ENCODE results near the gene ADD1.

ADD1 gene

DNA sequence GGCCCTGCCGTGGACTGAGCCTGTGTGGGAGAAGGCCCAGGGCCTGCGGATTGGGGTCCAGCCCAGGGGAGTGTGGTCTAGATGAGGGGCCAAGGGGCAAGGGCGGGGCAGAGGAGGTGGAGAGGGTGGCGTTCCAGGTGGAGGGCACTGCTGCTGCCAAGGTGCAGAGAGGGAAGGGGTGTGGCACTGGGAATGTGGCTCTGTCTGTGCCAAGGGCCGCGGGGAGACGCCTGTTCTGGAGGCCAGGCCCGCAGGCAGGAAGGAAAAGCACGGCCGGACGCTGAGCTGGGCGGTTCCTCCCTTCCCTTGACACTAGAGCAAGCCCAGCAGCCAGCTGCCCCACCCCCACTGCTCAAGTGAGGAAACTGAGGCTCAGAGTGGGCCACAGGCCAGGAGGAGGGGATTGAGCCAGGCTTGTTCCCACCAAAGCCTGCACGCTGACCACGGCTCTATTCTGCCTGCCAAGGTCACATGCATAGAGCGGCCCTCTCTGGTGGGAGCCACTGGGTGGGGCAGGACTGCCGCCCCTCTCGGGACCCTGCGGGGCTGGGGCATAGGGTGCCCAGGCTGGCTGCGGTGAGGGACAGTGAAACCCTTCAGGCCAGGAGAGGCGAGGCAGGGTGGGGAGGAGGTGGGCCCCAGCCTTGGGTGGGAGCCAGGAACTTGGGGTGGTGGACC is 37.8 kb upstream of the ADD1 start:
- DNase-seq: no peak

DNA sequence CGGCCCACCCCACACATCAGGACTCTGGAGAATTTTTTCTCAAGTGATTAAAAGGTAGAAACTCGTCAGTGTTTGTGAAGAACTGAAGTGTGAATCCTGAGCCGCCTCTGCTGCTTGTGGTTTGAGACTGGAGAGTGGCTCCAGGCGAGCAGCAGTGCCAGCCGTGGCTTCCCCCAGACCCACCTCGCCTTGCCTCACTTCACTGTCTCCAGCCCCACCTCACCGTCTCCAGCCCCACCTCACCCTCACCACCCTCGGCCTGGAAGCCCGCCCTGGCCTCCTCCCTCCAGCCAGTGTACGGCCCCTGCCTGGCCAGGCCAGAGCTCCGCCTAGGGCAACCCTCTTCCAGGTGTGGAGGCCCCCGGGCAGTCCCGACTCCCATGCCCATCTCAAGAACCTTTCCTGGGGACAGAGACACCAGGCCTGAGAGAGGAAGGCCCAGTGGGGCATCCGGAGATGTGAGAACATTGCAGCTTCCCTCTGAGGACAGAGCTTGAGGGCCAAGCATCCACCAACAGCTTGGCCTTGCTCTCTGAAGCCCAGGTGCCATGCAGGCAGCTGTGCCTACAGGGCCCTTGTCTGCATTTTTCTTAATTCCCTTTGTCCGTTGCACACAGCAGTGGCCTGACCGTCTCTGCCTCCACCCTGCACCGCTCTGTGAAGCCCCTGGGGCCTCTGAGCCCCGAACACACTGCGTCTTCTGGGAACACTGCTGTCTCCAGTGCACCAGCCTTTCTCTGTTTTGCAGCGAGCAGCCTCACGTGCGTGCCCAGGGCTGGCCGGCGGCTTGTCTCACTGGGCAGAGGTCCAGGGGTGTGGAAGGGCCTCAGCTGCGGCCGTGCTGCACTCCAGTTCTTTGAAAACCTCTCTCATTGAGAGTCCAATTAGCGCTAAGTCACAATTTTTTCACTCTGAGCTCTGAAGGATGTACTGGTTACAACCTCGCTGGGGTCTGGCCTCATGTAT is 37.0 kb upstream of the ADD1 start:
- peak; percentile 75 for DNase-seq

DNA sequence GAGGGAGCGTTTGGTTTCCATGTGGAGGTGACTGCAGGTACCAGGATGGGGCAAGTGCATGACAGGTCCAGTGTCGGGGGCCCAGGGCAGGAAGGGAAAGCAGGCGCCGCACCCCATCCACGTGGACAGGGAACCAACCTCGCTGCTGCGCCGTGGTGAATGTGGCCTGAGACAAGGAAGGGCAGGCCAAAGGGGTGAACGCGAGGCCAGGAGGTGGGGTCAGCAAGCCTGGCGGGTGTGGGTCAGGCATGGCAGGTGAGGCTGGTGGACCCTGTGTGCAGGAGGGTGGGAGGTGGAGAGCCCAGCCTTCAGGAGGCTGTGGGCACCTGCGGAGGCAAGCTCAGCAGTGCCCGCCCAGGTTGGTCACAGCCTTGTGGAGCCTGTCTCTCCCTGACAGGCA is 36.1 kb upstream of the ADD1 start:
- no peak for DNase-seq

GRCh38 chr4:2808001-2808400 is 35.6 kb upstream of the ADD1 start:
- no peak for DNase-seq

GRCh38 chr4:2809610-2810180 is 33.9 kb upstream of the ADD1 start:
- peak; percentile 61 for DNase-seq

GRCh38 chr4:2810388-2810787 is 33.3 kb upstream of the ADD1 start:
- DNase-seq: no peak

GRCh38 chr4:2811830-2812611 is 31.6 kb upstream of the ADD1 start:
- DNase-seq: no peak

GRCh38 chr4:2812612-2813354 is 30.9 kb upstream of the ADD1 start:
- DNase-seq: no peak

- DNase-seq: no peak
Observed at GRCh38 chr4:2813446-2814405, 29.9 kb upstream of the ADD1 start.

DNA sequence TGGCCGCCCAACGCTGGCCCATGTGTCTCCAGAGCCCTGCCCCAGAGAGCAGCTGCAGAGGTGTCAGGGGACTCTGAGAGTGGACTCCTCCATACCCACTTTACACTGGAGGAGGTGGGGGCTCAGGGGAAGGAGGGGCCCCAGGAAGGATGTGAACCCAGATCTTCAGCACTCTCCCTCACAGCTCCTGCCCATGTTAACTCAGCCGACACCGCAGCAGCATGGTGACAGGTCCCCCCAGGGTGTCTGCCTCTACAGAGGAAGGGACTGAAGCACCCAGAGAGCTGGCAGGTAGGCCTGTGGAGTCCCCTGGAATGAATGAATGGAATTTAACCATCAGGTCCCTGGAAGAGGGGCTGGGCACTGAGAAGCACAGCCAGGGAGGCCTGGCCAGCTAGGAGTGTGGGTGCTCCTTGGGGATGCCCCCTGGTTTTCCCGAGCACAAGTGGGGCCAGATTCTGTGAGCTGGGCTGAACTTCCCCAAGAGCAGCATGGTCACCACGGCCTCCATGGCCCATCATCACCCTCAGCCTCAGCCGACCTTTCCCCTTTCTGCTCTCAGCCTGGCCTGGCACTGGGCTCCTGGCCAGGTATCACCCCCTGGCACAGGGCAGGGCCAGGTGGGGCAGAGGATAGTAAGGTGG is 28.9 kb upstream of the ADD1 start:
- no peak for DNase-seq

DNA sequence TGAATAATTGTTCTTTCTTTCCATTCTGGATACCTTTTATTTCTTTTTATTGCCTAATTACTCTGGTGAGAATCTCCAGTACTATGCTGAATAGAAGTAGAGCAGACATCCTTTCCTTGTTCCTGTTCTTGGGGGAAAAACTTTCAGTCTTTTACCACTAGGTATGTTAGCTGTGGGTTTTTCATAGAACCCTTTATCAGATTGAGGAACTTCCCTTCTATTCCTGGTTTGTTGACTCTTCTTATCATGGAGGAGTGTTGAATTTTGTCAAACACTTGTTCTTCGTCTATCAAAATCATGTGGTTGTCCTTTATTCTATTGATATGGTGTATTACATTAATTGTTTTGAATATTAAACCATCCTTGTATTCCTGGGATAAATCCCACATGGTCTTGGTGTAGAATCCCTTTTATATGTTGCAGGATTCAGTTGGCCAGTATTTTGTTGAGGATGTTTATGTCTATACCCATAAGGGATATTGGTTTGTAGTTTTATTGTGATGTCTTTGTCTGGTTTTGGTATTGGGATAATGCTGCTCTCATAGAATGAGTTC is 27.2 kb upstream of the ADD1 start:
- DNase-seq: no peak

- no peak for DNase-seq
Observed at GRCh38 chr4:2817137-2817536, 26.5 kb upstream of the ADD1 start.

GRCh38 chr4:2817701-2818350 is 25.8 kb upstream of the ADD1 start:
- DNase-seq: peak; percentile 78

DNA sequence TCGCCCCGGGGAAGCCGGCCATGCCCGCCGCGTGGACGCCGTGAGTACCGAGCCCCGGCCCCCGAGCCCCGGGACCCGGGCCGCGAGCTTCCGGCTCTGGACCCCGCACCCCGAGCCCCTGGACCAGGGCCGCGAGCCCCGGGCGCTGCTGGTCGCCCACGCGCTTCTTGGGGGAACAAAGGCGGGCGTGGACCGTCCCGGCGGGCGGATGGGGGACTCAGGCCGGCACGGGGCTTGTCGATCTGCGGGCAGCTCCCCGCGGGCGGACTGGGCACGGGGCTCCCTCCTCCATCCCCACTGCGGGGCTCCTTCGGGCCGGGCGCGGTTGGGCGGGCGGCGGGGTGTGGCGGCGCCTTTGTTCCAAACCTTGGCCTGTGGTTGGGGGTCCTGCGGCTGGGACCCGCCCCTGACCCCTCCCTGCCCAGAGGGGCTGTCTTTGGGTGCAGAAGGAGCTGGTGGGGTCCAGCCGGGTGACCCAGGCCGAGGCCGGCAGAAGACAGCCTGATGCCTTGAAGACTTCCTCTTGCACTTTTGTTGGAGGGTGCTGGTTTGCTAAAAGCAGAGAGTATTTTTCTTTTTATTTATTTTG is 25.2 kb upstream of the ADD1 start:
- peak; percentile 73 for DNase-seq

- DNase-seq: no peak
Observed at GRCh38 chr4:2819244-2820215, 24.1 kb upstream of the ADD1 start.

DNA sequence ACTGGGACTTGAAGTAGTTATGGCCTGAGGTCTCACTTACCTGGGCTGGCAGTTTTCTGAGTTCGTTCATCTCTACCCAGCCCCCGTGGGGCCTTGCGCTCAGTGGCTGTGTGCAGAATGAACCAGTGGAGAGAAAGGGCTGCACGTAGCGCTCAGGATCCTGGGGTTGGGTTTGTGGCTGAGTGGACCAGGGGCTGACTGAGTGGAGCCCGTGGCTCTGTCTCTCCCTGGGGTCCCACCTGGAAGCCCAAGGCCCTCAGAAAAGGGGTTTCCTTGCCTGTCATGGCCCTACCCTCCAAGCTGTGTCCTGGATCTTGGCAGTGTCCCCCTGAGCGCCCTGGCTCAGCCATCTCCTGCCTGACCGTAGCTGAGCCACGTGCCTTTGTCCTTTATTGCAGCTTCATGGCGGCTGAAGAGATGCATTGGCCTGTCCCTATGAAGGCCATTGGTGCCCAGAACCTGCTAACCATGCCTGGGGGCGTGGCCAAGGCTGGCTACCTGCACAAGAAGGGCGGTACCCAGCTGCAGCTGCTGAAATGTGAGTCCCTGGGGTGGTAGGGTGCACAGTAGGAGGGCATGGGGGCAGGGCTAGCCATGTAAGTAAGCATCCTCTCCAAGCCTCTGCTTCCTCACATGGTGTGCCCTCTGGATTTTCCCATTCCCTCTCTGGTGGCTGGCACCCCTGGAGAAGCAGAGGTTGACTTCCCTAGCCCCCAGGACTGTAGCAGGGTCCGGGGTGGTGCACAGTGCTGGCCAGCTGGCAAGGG is 23.2 kb upstream of the ADD1 start:
- no peak for DNase-seq
